Ishikawa (cell line): ENCODE results near the gene VSX2.

Experiments
- CEBPB ChIP-seq: IDR thresholded peaks from 2 replicates; pipeline ENCODE4 v1.6.1; 2012
- CREB1 ChIP-seq: IDR thresholded peaks from 2 replicates; pipeline ENCODE4 v1.6.1; 2012; ENCODE audit warnings: low read depth
- EGR1 ChIP-seq: IDR thresholded peaks from 2 replicates; pipeline ENCODE4 v1.6.1; 2012
- EP300 ChIP-seq: IDR thresholded peaks from 2 replicates; pipeline ENCODE4 v1.6.1; 2012; ENCODE audit warnings: borderline replicate concordance
- FOXM1 ChIP-seq: IDR thresholded peaks from 2 replicates; pipeline ENCODE4 v1.6.1; 2012; ENCODE audit warnings: low read depth, borderline replicate concordance
- NFIC ChIP-seq: IDR thresholded peaks from 2 replicates; pipeline ENCODE4 v1.6.1; 2012
- RAD21 ChIP-seq: IDR thresholded peaks from 2 replicates; pipeline ENCODE4 v1.6.1; 2012; ENCODE audit warnings: low read depth
- TAF1 ChIP-seq: IDR thresholded peaks from 2 replicates; pipeline ENCODE4 v1.6.1; 2012; ENCODE audit warnings: low read depth, mild to moderate bottlenecking
- TCF12 ChIP-seq: IDR thresholded peaks from 2 replicates; pipeline ENCODE4 v1.6.1; 2012; ENCODE audit warnings: low read depth
- TEAD4 ChIP-seq: IDR thresholded peaks from 2 replicates; pipeline ENCODE4 v1.6.1; 2012
- YY1 ChIP-seq: IDR thresholded peaks from 2 replicates; pipeline ENCODE4 v1.6.1; 2012; ENCODE audit warnings: low read depth
- ZBTB7A ChIP-seq: IDR thresholded peaks from 2 replicates; pipeline ENCODE4 v1.6.1; 2012; ENCODE audit warnings: low read depth
- TF ChIP-seq, protein P1 (sequence below): IDR thresholded peaks from 2 replicates; pipeline ENCODE4 v1.6.1; 2012; ENCODE audit warnings: low read depth, mild to moderate bottlenecking
- TF ChIP-seq, protein P2 (sequence below): IDR thresholded peaks from 2 replicates; pipeline ENCODE4 v1.6.1; 2012
- TF ChIP-seq, protein P3 (sequence below): IDR thresholded peaks from 2 replicates; pipeline ENCODE4 v1.6.1; 2012

Gene VSX2

DNA sequence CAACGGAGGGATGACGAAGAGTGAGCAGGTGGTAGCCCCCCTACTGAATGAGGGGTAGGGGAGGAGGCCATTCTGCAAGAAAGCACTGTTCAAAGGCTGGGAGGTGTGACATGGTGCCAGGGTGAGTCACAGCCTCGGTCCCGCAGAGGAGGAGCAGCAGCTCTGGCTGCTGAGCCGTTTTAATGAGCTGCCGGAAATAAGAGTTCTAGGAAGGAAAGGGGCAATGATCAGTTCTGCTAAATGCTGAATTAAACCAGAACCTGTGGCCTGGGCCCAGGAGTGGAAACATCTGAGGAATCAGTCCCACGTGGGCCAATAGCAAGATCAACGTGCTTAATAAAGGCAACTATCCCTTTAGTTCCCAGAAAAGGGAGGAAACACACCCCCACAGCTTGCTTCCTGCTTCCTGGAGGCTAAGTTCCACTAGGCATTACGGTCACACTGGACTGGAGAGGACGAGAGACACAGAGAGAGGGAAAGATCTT lies 59.9 kb downstream of the VSX2 start:
- no peak for TF ChIP-seq TEAD4
- TF ChIP-seq FOXM1: no peak
- TF ChIP-seq, protein P1, sequence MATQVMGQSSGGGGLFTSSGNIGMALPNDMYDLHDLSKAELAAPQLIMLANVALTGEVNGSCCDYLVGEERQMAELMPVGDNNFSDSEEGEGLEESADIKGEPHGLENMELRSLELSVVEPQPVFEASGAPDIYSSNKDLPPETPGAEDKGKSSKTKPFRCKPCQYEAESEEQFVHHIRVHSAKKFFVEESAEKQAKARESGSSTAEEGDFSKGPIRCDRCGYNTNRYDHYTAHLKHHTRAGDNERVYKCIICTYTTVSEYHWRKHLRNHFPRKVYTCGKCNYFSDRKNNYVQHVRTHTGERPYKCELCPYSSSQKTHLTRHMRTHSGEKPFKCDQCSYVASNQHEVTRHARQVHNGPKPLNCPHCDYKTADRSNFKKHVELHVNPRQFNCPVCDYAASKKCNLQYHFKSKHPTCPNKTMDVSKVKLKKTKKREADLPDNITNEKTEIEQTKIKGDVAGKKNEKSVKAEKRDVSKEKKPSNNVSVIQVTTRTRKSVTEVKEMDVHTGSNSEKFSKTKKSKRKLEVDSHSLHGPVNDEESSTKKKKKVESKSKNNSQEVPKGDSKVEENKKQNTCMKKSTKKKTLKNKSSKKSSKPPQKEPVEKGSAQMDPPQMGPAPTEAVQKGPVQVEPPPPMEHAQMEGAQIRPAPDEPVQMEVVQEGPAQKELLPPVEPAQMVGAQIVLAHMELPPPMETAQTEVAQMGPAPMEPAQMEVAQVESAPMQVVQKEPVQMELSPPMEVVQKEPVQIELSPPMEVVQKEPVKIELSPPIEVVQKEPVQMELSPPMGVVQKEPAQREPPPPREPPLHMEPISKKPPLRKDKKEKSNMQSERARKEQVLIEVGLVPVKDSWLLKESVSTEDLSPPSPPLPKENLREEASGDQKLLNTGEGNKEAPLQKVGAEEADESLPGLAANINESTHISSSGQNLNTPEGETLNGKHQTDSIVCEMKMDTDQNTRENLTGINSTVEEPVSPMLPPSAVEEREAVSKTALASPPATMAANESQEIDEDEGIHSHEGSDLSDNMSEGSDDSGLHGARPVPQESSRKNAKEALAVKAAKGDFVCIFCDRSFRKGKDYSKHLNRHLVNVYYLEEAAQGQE: no peak
- TF ChIP-seq CREB1: no peak
- no peak for TF ChIP-seq CEBPB
- TF ChIP-seq TAF1: no peak
- TF ChIP-seq TCF12: no peak
- TF ChIP-seq NFIC: no peak
- no peak for TF ChIP-seq ZBTB7A
- TF ChIP-seq, protein P2, sequence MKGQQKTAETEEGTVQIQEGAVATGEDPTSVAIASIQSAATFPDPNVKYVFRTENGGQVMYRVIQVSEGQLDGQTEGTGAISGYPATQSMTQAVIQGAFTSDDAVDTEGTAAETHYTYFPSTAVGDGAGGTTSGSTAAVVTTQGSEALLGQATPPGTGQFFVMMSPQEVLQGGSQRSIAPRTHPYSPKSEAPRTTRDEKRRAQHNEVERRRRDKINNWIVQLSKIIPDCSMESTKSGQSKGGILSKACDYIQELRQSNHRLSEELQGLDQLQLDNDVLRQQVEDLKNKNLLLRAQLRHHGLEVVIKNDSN: no peak
- TF ChIP-seq RAD21: no peak
- TF ChIP-seq YY1: no peak
- TF ChIP-seq, protein P3, sequence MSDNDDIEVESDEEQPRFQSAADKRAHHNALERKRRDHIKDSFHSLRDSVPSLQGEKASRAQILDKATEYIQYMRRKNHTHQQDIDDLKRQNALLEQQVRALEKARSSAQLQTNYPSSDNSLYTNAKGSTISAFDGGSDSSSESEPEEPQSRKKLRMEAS: no peak
- TF ChIP-seq EP300: no peak
- TF ChIP-seq EGR1: no peak

DNA sequence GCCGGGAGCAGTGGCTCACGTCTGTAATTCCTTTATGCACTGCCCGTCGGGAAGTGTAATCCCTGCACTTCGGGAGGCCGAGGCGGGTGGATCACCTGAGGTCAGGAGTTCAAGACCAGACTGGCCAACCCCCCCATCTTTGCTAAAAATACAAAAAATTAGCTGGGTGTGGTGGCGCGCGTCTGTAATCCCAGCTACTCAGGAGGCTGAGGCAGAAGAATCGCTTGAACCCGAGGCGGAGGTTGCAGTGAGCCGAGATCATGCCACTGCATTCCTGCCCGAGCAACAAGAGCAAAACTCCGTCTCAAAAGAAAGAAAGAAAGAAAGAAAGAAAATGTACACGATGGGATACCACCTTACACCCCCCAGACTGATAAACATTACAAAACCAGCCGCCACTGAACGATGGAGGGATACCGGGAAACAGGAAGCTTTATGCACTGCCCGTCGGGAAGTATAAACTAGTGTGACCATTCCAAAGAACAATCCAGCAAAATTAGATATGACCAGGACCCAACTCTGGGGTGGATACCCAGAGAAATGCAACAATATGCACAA lies 62.4 kb downstream of the VSX2 start:
- TF ChIP-seq RAD21: no peak
- no peak for TF ChIP-seq YY1
- TF ChIP-seq CREB1: no peak
- TF ChIP-seq TCF12: no peak
- TF ChIP-seq, protein P3: no peak
- no peak for TF ChIP-seq TEAD4
- TF ChIP-seq TAF1: no peak
- TF ChIP-seq CEBPB: no peak
- no peak for TF ChIP-seq EGR1
- TF ChIP-seq FOXM1: no peak
- no peak for TF ChIP-seq NFIC
- TF ChIP-seq, protein P2: no peak
- TF ChIP-seq EP300: no peak
- TF ChIP-seq ZBTB7A: no peak
- TF ChIP-seq, protein P1: no peak

DNA sequence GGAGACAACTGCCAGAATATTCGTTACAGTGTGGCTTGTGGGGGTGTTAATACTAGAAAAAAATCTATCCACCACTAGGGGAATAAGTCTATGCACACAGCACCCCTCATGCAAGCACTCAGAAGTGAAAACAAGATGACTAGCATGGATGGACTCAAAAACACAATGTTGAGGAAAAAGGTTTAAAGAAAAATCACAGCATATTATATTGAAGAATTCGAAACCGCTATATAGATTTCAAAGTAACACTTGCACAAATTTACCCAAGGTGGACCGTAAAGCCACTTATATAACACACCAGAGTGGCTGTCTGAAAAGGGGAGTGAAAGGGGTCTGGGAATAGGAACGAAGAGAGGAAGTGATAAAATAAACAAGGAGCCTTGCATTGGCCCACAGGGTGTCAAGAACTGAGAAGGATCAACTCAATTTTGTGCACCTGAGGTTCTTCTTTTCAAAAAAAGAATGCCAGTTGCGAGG lies 62.9 kb downstream of the VSX2 start:
- TF ChIP-seq, protein P1: no peak
- TF ChIP-seq YY1 (no peak), EGR1 (no peak), FOXM1 (no peak)

DNA sequence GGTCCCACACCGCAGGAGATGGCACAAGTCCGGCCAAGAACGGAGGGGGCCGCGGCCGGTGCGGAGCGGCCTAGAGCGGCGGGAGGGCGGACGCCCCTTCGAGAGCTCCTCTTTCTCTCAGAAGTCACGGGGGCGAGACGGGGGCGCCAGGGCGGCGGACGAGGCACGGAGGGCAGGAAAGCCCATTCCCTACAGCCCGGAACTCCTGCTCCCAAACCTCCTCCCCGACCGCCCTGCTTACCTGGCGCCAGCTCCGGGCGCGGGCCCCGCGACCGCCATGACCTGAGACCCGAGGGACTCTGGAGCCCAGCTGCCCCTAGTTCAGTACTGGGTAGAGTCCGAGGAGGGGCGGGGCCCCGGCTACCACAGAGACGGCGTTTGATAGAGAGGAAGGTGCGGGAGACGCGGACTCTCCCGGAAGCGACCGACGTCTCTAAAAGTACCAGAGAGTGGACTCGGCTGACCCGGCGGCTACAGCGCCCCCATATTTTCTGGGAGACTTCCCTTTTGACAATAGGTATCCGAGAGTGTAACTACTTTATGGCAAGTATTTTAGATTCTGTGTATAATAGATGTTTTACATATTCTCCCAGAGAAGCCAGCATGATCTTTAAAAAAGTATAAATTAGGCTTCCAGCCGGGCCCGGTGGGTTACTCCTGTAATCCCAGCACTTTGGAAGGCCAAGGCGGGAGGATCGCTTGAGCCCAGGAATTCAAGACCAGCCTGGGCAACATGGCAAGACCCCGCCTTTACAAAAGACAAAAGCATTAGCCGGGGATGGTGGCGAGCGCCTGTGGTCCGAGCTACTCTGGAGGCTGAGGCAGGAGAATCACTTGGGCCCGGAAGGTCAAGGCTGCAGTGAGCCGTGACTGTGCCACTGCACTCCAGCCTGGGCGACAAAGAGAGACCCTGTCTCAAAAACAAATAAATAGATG lies 63.7 kb downstream of the VSX2 start, which contains the start of gene ABCD4:
Gene ABCD4 (minus strand): TSS at position 301 of the 936 bp plus-strand sequence. CDS start 22 bp downstream, at position 279.
- TF ChIP-seq TAF1 (peak; percentile 94), EP300 (no peak), YY1 (peak; percentile 63; the same call in 1 of the 2 replicates), EGR1 (no peak), ZBTB7A (peak; percentile 74), CEBPB (no peak), CREB1 (no peak; the same call in 1 of the 2 replicates)
- TF ChIP-seq, protein P3: peak; percentile 18; the same call in 1 of the 2 replicates
- TF ChIP-seq, protein P2: 0 out of 2 replicates have a peak, but pooled peaks have one; percentile 1
